Keratinocyte (primary cell): ENCODE data around the gene AK9. TPM values are rescaled to one million over a fixed set of nuclear protein-coding genes. Genes with fewer than 3 reads are reported as not detected.

Experiments used
- DNase-seq: peaks from one replicate; pipeline ENCODE4 v3.0.0-alpha.2; 2011; ENCODE audit warnings: low read depth, missing footprints, low spot score
- FAIRE-seq: peaks from 2 replicates; lab custom pipeline; 2011; peaks lifted over from hg19 to GRCh38; lab: Jason Lieb, UNC
- H2AFZ ChIP-seq: 2 replicates; pipeline ENCODE4 v1.6.0; 2012; ENCODE audit warnings: low read length, control low read depth, inconsistent platforms; ENCODE audit not compliant: control insufficient read depth
- H3K27ac ChIP-seq: 2 replicates; pipeline ENCODE4 v1.5.1; 2011; ENCODE audit warnings: low read length; ENCODE audit not compliant: control insufficient read depth, insufficient read depth
- H3K27me3 ChIP-seq: 3 replicates; pipeline ENCODE4 v1.6.0; 2011; ENCODE audit warnings: low read length; ENCODE audit not compliant: control insufficient read depth, insufficient read depth; ENCODE audit errors: extremely low read depth
- H3K36me3 ChIP-seq, 2 experiments: 2 replicates in 1 of 2; 3 replicates in 1 of 2; pipeline ENCODE4 v1.5.1; 2011; ENCODE audit warnings: low read length in 2 of 2, mild to moderate bottlenecking in 1 of 2; ENCODE audit not compliant: control insufficient read depth in 2 of 2, insufficient read depth in 2 of 2; ENCODE audit errors: extremely low read depth in 1 of 2
- H3K4me1 ChIP-seq: 3 replicates; pipeline ENCODE4 v1.5.1; 2011; ENCODE audit warnings: low read length; ENCODE audit not compliant: control insufficient read depth, insufficient read depth; ENCODE audit errors: extremely low read depth
- H3K4me2 ChIP-seq: 3 replicates; pipeline ENCODE4 v1.6.0; 2011; ENCODE audit warnings: low read depth, low read length; ENCODE audit not compliant: control insufficient read depth, insufficient read depth; ENCODE audit errors: extremely low read depth
- H3K4me3 ChIP-seq, 3 experiments: fragments of 200-600 bp in 1 of 3; sonication (generic) in 1 of 3; 2 replicates in 2 of 3; 3 replicates in 1 of 3; pipeline ENCODE4 v1.5.1; 2011 to 2016; ENCODE audit warnings: low read length in 3 of 3, mild to moderate bottlenecking in 3 of 3, control low read depth in 2 of 3, inconsistent platforms in 1 of 3, low read depth in 1 of 3, mixed read lengths in 1 of 3, mixed run types in 1 of 3, moderate library complexity in 1 of 3; ENCODE audit not compliant: control insufficient read depth in 2 of 3, insufficient read depth in 2 of 3; ENCODE audit errors: extremely low read depth in 1 of 3
- H3K79me2 ChIP-seq: 2 replicates; pipeline ENCODE4 v1.6.0; 2012; ENCODE audit warnings: low read length; ENCODE audit not compliant: control insufficient read depth, insufficient read depth
- H3K9ac ChIP-seq: 3 replicates; pipeline ENCODE4 v1.6.0; 2011; ENCODE audit warnings: low read length; ENCODE audit not compliant: control insufficient read depth, insufficient read depth; ENCODE audit errors: extremely low read depth
- H3K9me1 ChIP-seq: 3 replicates; pipeline ENCODE4 v1.6.0; 2011; ENCODE audit warnings: low read length; ENCODE audit not compliant: control insufficient read depth, insufficient read depth; ENCODE audit errors: extremely low read depth
- H3K9me3 ChIP-seq: 2 replicates; pipeline ENCODE4 v1.5.1; 2012; ENCODE audit warnings: low read depth, low read length; ENCODE audit not compliant: control insufficient read depth
- H4K20me1 ChIP-seq: 3 replicates; pipeline ENCODE4 v1.6.0; 2011; ENCODE audit warnings: low read length; ENCODE audit not compliant: control insufficient read depth, insufficient read depth; ENCODE audit errors: extremely low read depth
- CTCF ChIP-seq, 3 experiments: IDR thresholded peaks in 1 of 3; conservative IDR thresholded peaks in 1 of 3; optimal IDR thresholded peaks in 1 of 3; 2 replicates in 2 of 3; 3 replicates in 1 of 3; pipeline versions ENCODE3 to v1.5.1; 2011; ENCODE audit warnings: low read length in 3 of 3, mild to moderate bottlenecking in 3 of 3, moderate library complexity in 2 of 3, control low read depth in 1 of 3, inconsistent platforms in 1 of 3; ENCODE audit not compliant: insufficient read depth in 2 of 3; ENCODE audit errors: extremely low read depth in 1 of 3
- EZH2 ChIP-seq: IDR thresholded peaks from one replicate; pipeline ENCODE4 v1.6.1; 2012; ENCODE audit warnings: inconsistent platforms, mild to moderate bottlenecking, low read length, moderate library complexity
- dilution Hi-C: fragments of 300-500 bp; cut with MboI; formaldehyde crosslinking; loops from one replicate; pipeline ENCODE4 v1.7.0; 2020; ENCODE audit warnings: low sequenced_read_pairs; ENCODE audit not compliant: extremely low pct_ligation_motif_present
- polyA plus RNA-seq, 5 experiments: library from polyadenylated mRNA; depleted of rRNA in 3 of 5; stranded (reverse) in 3 of 5; stranded (forward) in 1 of 5; unstranded in 1 of 5; fragments of >200 nt; gene quantifications; 1 replicate in 1 of 5; 2 replicates in 3 of 5; 3 replicates in 1 of 5; pipeline versions ENCODE4 v1.2.1 to v1.2.3, GENCODE V29; 2011 to 2012; ENCODE audit warnings: missing spikeins in 2 of 5, low read depth in 1 of 5, low replicate concordance in 1 of 5

The AK9 gene
- polyA plus RNA-seq, 1 donor (not counting 4 experiments of a cell fraction or from before 2014, with no cell fraction given) = 1.8 TPM

GRCh38 chr6:109460161-109460829 lies 230.7 kb downstream of the AK9 start:
- Histone ChIP-seq H3K27ac (no peak overlapping the region), H2AFZ (no peak overlapping the region), H4K20me1 (no peaks in the 10 kb centered on the region), H3K9me3 (no peaks in the 10 kb centered on the region), H3K4me2 (no peak overlapping the region), H3K79me2 (no peaks in the 10 kb centered on the region), H3K27me3 (no peaks in the 10 kb centered on the region), H3K4me3 (no peak overlapping the region), H3K36me3 (no peaks in the 10 kb centered on the region), H3K4me1 (peaks cover 27% of the 10 kb centered on the region), H3K9ac (no peak overlapping the region), H3K9me1 (no peaks in the 10 kb centered on the region)
- TF ChIP-seq CTCF (optimal IDR thresholded peaks at IDR 0.05 in 1 of 3, IDR thresholded peaks at IDR 0.05 in 1 of 3, conservative IDR thresholded peaks at IDR 0.05 in 1 of 3; ENCODE audit: extremely low read depth in 1 of 3, insufficient read depth in 2 of 3, low read length in 3 of 3) (no peak), EZH2 (no peak)
- DNase-seq (no peak), FAIRE-seq (no peak)
- dilution Hi-C loops = no loop called here

DNA sequence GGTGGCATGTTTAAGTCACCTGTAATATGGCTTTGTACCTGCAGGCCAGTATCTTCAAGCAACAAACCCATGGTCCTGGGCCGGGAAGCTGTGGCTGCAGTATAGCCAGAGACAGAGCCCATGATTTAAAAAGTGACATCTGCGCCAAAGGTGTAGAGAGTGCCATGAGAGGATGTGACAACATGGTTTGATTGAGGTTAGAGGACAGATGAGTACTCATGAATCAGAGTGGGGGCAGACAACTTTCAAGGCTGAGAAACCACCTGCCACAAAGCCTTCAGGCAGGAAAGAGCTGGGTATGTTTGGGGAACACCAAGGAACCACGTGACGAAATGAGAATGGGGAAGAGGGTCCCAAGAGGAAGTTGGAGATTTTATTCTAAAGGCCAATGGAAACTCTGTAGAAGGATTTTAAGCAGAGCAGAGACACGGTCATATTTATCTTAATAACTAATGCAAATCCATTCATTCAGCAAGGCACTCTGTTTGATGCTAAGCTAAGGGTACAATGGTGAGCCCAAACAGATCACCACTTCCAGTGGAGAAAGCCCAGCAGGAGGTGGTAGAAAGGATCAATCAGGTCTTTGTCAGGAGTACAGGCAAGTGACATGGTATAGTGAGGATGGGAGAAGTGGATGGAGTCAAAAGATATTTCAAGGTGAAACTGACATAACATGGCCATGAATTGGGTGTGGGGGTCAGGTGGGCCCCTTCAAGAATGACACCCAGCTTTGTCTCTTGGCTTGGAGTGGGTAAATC lies 232.0 kb downstream of the AK9 start:
- Histone ChIP-seq H3K79me2 (peaks cover 2% of the 10 kb centered on the region), H3K27me3 (no peaks in the 10 kb centered on the region), H3K4me3 (no peak overlapping the region), H3K4me2 (no peak overlapping the region), H3K27ac (no peak overlapping the region), H3K9me1 (no peaks in the 10 kb centered on the region), H3K9ac (no peak overlapping the region), H3K4me1 (peaks cover 30% of the 10 kb centered on the region), H3K9me3 (no peaks in the 10 kb centered on the region), H4K20me1 (no peaks in the 10 kb centered on the region), H2AFZ (no peak overlapping the region), H3K36me3 (no peaks in the 10 kb centered on the region)
- FAIRE-seq (no peak), DNase-seq (no peak)
- dilution Hi-C loops = no loop called here
- TF ChIP-seq EZH2 (no peak), CTCF (optimal IDR thresholded peaks at IDR 0.05 in 1 of 3, IDR thresholded peaks at IDR 0.05 in 1 of 3, conservative IDR thresholded peaks at IDR 0.05 in 1 of 3; ENCODE audit: extremely low read depth in 1 of 3, insufficient read depth in 2 of 3, low read length in 3 of 3) (no peak)
